Omental fat pad (tissue), 4 donors: ENCODE results near the gene NIPSNAP3A. TPM values are rescaled to one million over a fixed set of nuclear protein-coding genes. Genes with fewer than 3 reads are reported as not detected.

Experiments used
- ATAC-seq: fragments of 150-250 bp; one replicate; pipeline ENCODE4 v1.9.1; 2016; ENCODE audit warnings: mild to moderate bottlenecking, moderate library complexity; ENCODE audit not compliant: low FRiP score
- DNase-seq: peaks from one replicate; pipeline ENCODE4 v3.0.0-alpha.2; 2019; ENCODE audit warnings: low spot score
- total RNA-seq, 4 donors: library from RNA; depleted of rRNA; stranded (reverse); fragments of >200 nt; gene quantifications; one replicate each; pipeline ENCODE4 v1.1.0, GENCODE V29; 2016
- TF ChIP-seq, protein P1 (sequence below), 3 donors: fragments of 450-650 bp; IDR thresholded peaks; one replicate each; pipeline ENCODE4 v1.5.1; 2016 to 2017; ENCODE audit warnings: antibody characterized with exemption in 3 of 3, mild to moderate bottlenecking in 3 of 3, moderate library complexity in 2 of 3

The NIPSNAP3A gene
- total RNA-seq, 4 donors from 2014 or later = 22.9 to 39.6 (median 29.6) TPM

DNA sequence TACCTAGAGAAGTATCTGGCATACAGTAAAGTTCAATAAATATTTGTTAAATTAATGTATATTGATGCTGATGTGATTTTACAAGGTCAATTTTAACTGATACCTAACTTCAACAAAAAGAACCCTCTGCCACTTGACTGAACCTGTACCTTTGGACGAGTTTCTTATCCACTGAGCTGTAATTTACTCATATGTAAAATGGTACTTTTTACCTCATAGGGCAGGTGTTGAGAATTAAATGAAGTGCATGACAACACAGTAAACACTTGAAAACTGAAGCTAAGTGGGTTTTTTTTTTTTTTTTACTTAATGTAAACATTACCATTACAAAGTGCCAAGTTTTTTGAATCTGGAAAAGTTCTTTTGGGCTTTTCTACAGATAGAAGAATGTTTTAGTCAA lies 31.9 kb downstream of the NIPSNAP3A start:
- TF ChIP-seq, protein P1, sequence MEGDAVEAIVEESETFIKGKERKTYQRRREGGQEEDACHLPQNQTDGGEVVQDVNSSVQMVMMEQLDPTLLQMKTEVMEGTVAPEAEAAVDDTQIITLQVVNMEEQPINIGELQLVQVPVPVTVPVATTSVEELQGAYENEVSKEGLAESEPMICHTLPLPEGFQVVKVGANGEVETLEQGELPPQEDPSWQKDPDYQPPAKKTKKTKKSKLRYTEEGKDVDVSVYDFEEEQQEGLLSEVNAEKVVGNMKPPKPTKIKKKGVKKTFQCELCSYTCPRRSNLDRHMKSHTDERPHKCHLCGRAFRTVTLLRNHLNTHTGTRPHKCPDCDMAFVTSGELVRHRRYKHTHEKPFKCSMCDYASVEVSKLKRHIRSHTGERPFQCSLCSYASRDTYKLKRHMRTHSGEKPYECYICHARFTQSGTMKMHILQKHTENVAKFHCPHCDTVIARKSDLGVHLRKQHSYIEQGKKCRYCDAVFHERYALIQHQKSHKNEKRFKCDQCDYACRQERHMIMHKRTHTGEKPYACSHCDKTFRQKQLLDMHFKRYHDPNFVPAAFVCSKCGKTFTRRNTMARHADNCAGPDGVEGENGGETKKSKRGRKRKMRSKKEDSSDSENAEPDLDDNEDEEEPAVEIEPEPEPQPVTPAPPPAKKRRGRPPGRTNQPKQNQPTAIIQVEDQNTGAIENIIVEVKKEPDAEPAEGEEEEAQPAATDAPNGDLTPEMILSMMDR (IDR thresholded peaks at IDR 0.05) = no peak
- DNase-seq (no peak), ATAC-seq (no peak)

DNA sequence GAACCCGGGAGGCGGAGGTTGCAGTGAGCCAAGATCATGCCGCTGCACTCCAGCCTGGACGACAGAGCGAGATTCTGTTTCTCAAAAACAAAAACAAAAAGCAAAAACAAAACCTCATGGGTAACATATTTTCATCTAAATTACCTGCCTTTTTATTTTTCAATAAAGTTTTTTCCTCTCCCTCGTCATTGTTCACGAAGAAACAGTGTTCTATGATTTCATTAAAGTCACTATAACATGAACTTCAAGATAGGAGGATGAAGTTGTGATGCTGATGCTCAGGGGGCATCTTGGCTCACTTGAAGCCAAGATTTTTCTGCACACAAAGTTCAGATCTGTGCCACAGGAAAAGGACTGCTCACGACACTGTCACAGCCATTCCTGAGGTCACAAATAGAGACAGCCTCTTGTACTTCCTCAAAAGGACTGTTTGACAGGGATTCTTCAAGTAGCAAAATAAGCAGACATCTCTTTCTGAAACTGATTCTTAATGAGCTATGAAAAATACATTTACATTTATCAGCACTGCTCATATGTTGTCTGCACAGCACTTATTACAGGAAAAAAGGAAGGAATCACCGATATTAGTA lies 32.6 kb downstream of the NIPSNAP3A start:
- no peak for ATAC-seq

DNA sequence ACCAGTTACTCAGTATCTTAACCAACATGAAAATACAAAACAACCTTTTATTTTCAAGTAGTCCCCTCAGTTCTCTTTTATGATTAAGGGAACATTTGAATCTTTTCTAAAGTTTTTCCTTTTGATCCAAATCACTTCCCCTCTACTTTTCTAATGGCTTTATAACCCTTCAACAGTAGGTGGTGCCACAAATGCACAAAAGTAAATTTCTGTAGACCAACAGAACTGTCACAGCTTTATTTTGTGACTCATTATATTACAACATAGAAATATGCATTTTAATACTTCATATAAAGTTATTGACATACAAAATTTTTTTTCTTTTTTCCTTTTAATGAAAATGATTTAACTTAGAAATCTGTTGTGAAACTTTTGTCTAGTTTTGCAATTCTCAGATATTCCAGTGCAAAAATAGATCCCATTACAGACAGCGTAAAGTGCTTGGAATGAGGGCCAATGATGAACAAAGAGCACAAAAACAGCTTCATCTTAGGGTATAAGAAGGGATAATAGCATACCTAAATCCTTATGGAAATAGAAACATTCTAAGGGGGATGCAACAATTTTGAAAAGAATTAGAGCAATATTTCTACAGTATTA lies 33.4 kb downstream of the NIPSNAP3A start:
- TF ChIP-seq, protein P1 (IDR thresholded peaks at IDR 0.05) = no peak
- DNase-seq (no peak), ATAC-seq (no peak)

More for the DNA sequence above, 32.6 kb downstream of the NIPSNAP3A start:
- DNase-seq = no peak
- TF ChIP-seq, protein P1 (IDR thresholded peaks at IDR 0.05) = no peak

DNA sequence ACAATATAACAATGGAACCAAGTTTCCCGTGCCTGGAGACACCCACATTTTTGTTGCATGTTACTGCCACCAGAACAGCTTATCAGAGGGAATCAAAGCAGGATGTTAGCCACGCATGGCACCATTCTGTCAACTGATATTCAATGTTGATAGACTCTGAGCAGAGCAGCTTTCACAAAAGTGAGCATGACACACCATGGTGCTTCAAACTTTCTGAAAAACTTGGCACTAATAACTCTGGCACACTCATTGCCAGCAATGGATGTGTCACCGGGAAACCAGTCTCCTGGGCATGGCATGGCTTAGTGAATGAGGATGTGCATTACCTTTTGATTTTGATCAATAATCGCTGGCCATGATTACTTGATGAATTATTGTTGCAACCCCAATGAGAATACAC lies 36.1 kb downstream of the NIPSNAP3A start:
- TF ChIP-seq, protein P1 (IDR thresholded peaks at IDR 0.05) = no peak

DNA sequence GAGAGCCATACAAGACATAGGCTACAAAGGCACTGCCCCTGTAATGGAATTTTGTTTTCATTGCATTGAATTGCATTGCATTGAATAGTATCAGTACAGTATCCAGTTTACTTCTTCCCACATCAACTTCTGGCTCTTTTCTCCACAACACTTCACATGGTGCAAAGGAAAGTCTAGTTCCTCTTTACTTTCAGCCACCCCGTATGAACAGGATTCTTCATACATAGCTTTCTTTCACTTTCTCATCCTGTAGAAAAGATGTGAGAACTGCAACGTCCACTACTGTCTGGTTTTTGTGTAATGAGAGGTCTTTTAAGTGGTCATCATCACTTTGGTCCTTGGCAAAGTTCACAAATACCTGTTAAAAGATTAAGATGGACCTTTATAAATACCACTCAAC lies 36.6 kb downstream of the NIPSNAP3A start:
- TF ChIP-seq, protein P1 (IDR thresholded peaks at IDR 0.05) = no peak
- no peak for DNase-seq
- no peak for ATAC-seq

More for the DNA sequence above, 36.1 kb downstream of the NIPSNAP3A start:
- no peak for ATAC-seq
- no peak for DNase-seq

DNA sequence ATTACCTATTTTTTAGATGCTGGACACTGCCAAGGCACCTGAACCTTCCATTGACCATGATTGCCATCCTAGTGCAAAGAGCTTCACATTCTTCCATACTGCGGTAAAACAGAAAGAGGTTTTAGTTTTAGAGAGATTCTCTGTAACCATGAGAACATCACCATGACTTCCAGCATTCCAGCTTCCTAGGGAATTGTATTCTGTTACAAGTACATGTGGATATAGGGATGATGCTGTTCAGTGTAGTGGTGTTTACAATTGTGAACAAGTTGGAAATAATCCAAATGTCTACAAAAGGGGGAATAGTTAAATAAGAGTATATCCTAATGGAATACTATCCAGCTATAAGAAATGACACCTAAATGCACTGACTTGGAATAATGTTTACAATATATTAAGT lies 38.8 kb downstream of the NIPSNAP3A start:
- no peak for DNase-seq
- TF ChIP-seq, protein P1 (IDR thresholded peaks at IDR 0.05) = no peak

More for the DNA sequence above, 38.8 kb downstream of the NIPSNAP3A start:
- no peak for ATAC-seq
